SH-SY5Y (cell line): Measurements from ENCODE around the gene OIP5.

Source experiments
- GATA2 ChIP-seq: IDR thresholded peaks from 2 replicates; pipeline ENCODE4 v1.6.1; 2011; ENCODE audit warnings: mild to moderate bottlenecking, low read depth, low read length
- GATA3 ChIP-seq: IDR thresholded peaks from 2 replicates; pipeline ENCODE4 v1.6.1; 2011; ENCODE audit warnings: low read depth, mild to moderate bottlenecking, low read length, moderate library complexity

DNA sequence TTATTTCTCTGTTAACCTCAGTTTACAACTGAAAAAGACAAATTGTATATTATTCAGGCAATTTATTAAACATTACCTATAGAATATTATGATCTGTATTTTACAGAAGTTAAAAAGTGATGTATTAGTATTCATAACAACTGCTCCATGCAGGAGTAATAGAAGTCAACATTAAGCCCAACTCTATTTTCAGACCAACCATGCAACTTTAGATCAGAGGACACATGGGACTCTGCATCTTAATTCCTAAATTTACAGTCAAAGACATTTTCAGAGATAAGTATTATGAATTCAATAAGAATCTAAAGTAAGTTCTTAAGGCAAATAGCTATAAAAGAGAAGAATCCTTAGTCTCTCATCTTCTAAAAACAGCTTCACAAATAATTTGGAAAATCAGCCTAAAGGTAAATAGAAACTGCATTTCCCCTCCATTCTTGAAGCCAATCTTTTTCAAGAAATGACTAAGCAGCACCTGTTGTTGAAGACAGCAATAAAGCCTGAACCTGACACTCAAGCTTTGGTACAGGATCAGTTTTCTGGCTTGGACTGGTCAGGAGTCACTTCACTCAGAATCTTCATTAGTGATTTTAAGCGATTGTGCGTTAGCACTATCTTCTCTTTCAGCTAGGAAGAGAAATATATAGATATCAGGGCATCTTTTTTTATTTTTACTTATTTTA lies 23.0 kb downstream of the OIP5 start:
- TF ChIP-seq GATA2, result no peak
- no peak for TF ChIP-seq GATA3
